Raji (cell line): ENCODE results near the gene GRAP.

Source experiments
- POLR2A ChIP-seq: IDR thresholded peaks from 2 replicates; pipeline ENCODE4 v1.6.1; 2011; ENCODE audit warnings: low read depth, low read length, control low read depth; ENCODE audit not compliant: insufficient read depth

The GRAP gene

DNA sequence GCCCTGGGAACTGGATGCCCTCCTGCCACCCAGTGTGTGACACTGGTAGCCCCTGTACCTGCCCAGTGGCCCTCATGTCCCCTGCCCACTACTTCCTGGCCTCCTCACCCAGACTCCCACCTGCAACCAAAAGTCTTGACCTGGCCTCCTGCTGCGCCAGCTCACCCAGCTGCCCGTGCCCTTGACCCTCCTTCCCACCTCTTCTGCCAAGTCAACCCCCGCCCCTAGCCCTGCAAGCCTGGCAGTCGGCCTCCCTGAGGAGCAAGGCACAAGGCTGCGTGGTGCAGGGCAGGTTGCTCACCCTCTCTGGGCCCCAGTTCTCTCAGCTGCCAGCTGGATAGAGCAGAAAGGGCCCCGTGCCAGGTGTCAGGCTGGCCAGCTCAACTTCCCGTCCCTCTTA lies 29.9 kb downstream of the GRAP start:
- no peak for TF ChIP-seq POLR2A

DNA sequence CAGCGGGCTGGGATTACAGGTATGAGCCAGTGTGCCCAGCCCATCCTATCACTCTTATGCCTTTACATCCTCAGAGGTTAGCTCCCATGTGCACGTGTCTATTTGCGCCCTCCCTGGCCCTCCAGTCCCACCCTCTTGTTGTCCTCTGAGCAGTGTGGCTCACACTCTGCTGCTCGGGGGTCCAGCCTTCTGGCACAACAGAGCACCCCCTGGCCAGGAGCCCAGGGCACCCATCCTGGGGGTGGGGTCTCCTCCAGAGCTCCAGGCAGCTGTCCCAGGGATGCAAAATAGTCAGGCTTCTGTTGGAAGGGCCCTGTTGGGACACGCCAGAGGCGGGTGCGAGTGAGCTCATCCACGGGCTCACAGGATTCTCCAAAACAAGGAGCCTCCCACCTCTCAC lies 30.5 kb downstream of the GRAP start:
- TF ChIP-seq POLR2A: no peak

DNA sequence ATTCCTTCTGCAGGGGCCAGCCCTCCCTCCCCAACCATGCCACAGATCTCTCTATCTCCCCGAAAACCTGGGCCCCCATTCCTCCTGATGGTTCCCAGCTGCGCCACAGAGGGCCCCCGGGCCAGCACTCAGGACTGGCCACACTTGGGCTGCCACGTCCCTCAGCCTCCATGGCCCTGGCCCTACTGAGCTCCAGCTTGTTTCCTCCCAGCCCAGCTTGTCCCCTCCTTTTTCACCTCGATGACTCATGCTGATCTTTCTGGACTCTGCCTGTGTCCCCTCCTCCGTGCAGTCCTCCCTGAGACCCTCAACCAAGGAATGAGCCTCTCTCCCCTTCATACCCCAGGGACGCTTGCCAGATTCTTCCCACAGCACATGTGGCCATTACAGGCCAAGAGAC lies 31.3 kb downstream of the GRAP start:
- TF ChIP-seq POLR2A: no peak

DNA sequence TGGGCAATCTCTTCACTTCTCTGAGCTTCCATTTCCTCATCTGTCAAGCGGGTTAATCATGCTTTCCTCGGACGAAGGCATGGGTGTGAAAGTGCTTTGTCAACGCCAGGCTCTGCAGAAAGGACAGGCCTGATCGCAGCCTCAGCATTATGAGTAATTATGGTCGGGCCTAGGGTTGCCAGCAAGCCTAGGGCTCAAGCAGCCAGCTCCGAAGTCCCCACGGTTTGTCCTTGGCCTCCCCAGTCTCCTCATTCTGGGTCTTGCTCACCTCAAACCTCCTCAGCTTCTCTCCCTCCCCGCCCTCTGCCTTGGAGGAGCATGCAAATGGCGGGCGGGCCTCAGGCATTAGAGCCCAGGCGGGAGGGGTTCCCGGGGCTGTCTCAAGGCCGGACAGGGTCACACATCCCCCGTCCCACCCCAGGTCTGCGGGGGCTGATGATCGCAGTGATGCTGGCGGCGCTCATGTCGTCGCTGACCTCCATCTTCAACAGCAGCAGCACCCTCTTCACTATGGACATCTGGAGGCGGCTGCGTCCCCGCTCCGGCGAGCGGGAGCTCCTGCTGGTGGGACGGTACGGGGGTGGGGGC lies 32.0 kb downstream of the GRAP start:
- no peak for TF ChIP-seq POLR2A

DNA sequence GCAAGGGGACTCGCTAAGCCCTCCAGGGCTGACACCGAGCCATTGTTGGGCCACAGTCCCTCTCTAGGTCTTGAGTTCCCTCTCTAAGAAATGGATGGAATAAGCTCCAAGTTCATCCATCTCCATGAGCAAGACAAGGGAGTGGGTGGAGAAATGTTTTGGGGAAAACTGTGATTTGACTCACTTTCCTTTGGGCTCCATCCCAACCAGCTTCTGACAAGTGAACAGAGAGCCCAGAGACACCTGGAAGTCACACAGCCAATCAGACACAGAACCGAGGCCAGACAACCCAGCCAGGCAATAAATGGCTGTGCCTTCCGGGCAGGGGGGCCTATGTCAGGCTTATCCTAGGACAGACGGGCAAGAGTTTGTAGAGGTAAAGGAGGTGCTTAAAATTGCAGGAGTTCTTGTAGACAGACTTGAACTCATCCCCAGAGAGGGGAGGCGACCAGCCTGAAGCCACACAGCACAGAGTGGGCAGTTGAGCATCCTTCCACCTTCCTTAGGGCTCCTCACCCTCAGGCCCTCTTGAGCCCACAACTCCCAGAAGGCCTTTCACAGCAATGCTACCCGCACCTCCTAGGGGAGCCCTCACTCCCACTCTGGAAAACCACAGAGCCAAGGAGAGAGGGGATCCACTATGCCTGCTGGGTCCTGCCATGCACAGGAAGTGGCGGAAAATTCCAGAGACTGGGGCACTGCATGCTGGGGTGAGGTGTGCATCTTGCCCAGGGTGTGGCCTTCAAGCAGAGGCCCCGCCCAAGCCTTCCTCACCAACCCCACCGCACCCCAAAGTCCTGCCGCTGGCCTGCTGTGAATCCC lies 32.7 kb downstream of the GRAP start:
- TF ChIP-seq POLR2A: no peak

DNA sequence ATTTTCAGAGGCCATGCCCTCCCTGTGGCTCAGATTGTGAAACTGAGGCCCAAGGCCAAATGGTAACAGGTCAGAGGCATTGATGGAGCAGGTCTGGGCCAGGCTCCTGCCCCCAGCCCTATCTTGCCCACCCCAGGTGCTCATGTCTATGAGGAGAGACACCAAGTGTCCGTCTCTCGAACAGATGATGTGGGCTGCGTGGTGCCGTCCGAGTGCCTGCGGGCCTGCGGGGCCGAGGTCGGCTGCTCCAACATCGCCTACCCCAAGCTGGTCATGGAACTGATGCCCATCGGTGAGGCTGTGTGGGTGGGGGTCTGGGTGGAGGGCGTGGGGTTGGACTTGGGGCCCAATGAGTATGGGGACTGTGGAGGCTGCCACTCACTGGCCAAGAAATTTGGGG lies 33.5 kb downstream of the GRAP start:
- TF ChIP-seq POLR2A: no peak

DNA sequence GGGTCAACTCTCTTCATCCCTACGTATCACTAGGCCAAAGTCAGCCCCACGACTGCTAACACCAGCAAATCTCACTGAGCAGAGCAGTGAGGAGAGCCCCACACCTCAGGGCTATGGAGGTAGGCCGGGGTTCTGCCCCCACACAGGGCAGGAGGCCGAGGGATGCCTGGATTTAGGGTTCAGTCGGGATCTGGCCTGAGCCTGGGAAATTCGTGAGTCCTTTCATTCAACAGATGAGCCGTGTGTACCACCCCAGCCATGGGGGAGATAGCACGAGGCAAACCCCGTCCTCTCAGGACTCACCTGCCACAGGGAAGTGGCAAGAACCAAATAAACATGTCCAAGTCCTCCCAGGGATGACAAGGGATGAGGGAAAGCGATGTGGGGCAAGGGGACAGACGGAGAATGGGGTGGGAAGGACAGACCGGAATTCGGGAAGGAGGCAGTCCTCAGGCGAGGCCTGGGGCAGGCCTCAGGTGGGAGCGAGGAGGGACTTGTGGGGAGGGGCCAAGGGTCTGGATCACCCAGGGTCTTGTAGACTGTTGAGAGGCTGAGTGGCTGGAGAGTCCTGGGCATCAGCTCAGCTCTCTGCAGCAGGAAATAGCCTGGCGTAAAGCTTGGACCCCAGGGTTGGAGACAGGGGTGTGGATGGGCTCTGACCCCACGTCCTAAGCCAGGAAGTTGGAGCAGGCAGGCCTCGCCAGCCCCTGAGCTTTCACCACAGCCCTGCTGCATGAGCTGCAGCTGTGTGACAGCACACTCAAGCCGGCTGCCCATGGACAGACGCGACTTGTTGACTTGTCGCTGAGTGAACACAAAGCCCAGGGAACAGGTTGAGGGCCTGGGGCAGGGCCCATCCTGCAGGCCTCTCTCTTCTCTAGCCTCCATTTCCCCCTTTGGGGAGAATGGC lies 34.3 kb downstream of the GRAP start:
- no peak for TF ChIP-seq POLR2A

DNA sequence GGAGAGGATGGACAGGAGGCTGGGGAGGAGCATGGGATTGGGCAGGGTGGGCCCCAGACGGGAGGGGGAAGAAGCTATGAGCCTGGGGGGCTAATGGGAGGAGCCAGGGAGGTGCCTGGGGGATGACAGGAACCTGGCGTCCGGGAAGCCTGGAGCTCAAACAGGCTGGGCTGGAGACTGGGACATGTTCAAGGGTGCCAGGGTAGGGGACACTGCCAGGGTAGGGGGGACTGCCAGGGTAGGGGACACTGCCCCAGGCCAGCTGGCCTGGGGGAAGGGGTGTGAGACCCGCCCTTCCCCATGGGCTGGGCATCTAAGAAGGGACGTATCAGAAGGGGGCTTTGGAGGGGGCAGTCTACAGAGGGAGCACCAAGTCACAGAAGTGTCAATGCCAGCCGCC lies 35.2 kb downstream of the GRAP start:
- TF ChIP-seq POLR2A: no peak

DNA sequence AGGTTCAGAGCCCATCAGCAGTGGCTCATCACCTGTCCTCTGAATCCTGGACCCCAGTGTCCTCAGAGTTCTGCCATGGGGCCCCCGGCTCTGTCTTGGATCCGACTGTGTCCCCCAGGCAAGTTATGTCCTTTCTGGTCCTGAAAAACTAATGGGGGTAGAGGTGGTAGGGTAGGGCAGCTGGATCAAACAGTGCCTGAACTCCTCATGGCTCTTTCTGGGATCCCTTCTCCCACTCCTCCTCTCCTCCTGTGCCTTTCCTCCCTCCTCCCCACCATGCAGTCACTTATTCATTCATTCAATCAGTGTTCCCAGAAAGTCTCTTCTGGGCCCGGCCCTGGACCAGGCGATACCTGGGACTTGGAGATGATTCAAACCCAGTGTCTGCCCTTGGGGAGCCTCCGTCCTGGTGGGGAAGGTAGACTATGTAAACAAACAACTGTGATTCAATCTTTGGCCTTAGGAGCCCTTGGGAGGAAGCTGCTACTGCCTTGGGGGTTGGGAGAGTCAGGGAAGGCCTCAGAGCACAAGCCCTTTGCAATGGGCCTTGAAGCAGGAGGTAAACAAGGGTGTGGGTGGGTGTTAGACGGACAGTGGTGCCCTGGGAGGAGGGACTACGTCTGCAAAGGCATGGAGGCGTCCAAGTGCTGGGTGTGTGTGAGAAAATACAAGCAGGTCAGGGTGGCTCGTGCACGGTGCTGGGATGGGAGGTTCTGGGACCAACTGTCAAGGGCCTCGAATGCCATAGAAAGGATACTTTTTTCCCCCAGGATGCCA lies 35.8 kb downstream of the GRAP start:
- TF ChIP-seq POLR2A: no peak

DNA sequence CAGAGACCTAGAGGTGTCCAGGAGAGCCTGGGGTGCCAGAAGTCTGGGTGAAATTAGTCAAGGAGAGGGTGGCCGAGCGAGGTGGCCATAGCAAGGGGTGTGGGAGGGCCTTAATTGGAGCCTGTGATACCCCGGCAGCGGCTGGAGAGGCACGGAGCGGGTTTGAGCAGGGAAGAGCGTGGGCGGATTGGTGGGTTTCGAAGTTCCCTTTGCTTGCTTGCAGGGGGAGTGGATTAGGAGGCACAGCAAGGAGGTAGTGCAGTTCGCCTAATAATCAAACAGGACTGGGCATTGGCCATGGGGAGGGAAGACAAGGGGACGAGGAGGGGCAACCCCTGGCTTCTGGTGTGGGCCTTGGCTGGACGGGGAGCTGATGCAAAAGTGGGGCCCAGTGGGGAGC lies 36.8 kb downstream of the GRAP start:
- no peak for TF ChIP-seq POLR2A

DNA sequence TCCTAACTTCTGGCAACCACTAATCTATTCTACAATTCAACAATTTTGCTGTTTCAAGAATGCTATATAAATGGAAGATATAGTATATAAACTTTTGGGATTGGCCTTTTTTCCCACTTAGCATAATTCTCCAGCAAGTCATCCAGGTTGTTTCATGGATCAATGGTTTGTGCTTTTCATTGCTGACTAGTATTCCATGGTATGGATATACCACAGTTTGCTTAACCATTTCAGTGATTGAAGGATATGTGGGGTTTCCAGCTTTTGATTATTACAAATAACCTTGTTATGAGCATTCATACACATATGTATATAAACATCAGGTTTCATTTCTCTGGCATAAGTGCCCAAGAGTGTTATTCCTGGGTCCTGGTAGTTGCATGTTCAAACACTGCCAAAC lies 40.1 kb downstream of the GRAP start:
- no peak for TF ChIP-seq POLR2A

DNA sequence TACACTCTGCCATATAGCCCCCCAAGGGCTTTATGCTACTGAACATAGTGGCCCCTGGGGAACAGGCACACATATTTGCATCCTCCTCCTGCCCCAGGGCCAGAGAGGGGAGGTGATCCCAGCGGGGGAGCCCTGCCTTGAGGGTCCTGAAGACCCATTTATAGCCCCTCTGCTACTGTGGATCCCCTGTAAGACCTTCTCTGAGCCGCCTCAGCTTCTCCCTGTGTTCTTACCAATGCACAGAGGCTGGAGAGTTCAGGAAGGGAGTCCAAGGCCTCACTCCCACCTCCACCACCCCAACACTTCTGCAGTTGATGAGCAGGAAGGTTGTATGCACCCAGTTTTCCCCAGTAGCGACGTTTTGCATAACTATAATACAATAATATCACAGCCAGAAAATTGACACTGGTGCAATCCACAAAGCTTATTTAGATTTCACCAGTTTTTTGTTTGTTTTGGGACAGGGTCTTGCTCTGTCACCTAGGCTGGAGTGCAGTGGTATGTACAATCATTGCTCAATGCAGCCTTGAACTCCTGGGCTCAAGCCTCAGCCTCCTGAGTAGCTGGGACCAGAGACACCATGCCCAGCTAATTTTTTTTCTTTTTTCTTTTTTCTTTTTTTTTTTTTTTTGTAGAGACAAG lies 40.8 kb downstream of the GRAP start:
- TF ChIP-seq POLR2A: no peak

DNA sequence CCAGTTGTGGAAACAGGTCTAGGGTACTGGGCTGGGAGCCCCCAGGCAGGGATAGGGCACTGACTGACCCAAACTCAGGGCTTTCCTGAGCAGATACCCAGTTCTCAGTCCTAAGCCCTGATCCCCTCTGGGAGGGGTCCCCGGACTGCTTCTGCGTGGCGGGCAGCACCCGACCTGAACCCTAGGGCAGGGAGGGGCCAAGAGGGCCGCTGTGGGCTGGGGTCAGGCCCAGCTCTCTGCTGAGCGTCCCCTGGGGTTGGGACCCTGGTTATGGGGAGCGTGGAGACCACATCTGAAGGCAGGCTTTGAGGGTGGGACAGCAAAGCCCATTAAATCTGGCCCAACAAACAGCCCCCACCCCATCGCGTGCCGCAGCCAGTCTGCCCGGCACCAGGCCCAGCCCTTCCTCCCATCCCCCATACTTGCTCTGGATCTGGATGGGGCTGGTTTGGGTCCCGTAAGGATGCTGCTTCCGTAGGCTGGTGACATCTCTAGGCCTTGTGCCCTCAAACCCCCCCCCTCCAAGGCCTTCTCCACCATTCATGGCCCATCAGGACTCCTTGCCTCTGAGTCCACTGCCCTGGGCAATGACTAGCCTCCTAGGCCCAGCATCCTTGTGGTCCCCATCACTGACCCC lies 41.5 kb downstream of the GRAP start:
- TF ChIP-seq POLR2A: no peak
